Measurements from ENCODE around the gene TAS1R1.
"Not testable (repeated sequence)": the region's sequence is repeated elsewhere in the genome, so short reads cannot be mapped to it uniquely, and the experiment has no call there.

Gene TAS1R1

GRCh38 chr1:6523566-6523965, 31.5 kb upstream of the TAS1R1 start:
- peak; percentile 75 for DNase-seq

- DNase-seq = no peak
Measured at GRCh38 chr1:6526316-6526715, 28.8 kb upstream of the TAS1R1 start.

GRCh38 chr1:6528492-6528891, 26.6 kb upstream of the TAS1R1 start:
- no peak for DNase-seq

GRCh38 chr1:6530504-6531160, 24.5 kb upstream of the TAS1R1 start:
- no peak for DNase-seq

GRCh38 chr1:6531996-6532395, 23.1 kb upstream of the TAS1R1 start:
- DNase-seq = no peak

GRCh38 chr1:6534248-6534822, 20.8 kb upstream of the TAS1R1 start:
- DNase-seq = no peak

- DNase-seq = no peak
Measured at GRCh38 chr1:6535214-6535613, 19.9 kb upstream of the TAS1R1 start.

GRCh38 chr1:6536291-6536690, 18.8 kb upstream of the TAS1R1 start:
- no peak for DNase-seq

GRCh38 chr1:6538956-6539355, 16.2 kb upstream of the TAS1R1 start:
- DNase-seq = no peak

- no peak for DNase-seq
Measured at GRCh38 chr1:6544831-6545230, 10.3 kb upstream of the TAS1R1 start.

- no peak for DNase-seq
Measured at GRCh38 chr1:6545276-6546112, 9.6 kb upstream of the TAS1R1 start.

- no peak for DNase-seq
Measured at GRCh38 chr1:6546326-6546725, 8.8 kb upstream of the TAS1R1 start.

- DNase-seq = peak; percentile 11
Measured at GRCh38 chr1:6547301-6547700, 7.8 kb upstream of the TAS1R1 start.

GRCh38 chr1:6554031-6554906, 838 bp upstream of the TAS1R1 start, which contains the start of gene NOL9:
NOL9 (minus strand) TSS chr1:6554513; CDS start chr1:6554502, 11 bp downstream.
- DNase-seq = peak; percentile 95

GRCh38 chr1:6557597-6557996, 2.5 kb downstream of the TAS1R1 start:
- no peak for DNase-seq

GRCh38 chr1:6559161-6559560, 4.1 kb downstream of the TAS1R1 start:
- DNase-seq = not testable (repeated sequence)

- no peak for DNase-seq
Measured at GRCh38 chr1:6560267-6560666, 5.2 kb downstream of the TAS1R1 start.

- DNase-seq = no peak
Measured at GRCh38 chr1:6569033-6569432, 13.9 kb downstream of the TAS1R1 start.

GRCh38 chr1:6570100-6570499, 15.0 kb downstream of the TAS1R1 start:
- DNase-seq = no peak

- DNase-seq = no peak
Measured at GRCh38 chr1:6570987-6571386, 15.9 kb downstream of the TAS1R1 start.

GRCh38 chr1:6572653-6573383, 17.7 kb downstream of the TAS1R1 start:
- DNase-seq = no peak

GRCh38 chr1:6574025-6574620, 19.0 kb downstream of the TAS1R1 start:
- DNase-seq = no peak
